ENCODE measurements around the gene EZH1. TPM values are rescaled to one million over a fixed set of nuclear protein-coding genes. Genes with fewer than 3 reads are reported as not detected.
"Not testable (repeated sequence)": the region's sequence is repeated elsewhere in the genome, so short reads cannot be mapped to it uniquely, and the experiment has no call there.

EZH1 gene
- total RNA-seq, 1 experiment from 2014 or later: 22.4 TPM

GRCh38 chr17:42772945-42773289 is 28.1 kb upstream of the EZH1 start (continued):
- no peak for TF ChIP-seq PRDM15 (CRISPR knock-in tag; IDR thresholded peaks at IDR 0.05)
- no peak for TF ChIP-seq ZNF671 (CRISPR knock-in tag; IDR thresholded peaks at IDR 0.05)
- TF ChIP-seq ZNF219 (CRISPR knock-in tag; IDR thresholded peaks at IDR 0.05; ENCODE audit: borderline replicate concordance): no peak
- TF ChIP-seq SMAD3 (CRISPR knock-in tag; IDR thresholded peaks at IDR 0.05; ENCODE audit: borderline replicate concordance): no peak

- H3K27ac Mint-ChIP-seq; DNase-seq (ENCODE audit: low spot score); ATAC-seq; H3K4me1 Mint-ChIP-seq; POLR2A ChIA-PET; H3K9me3 Mint-ChIP-seq; H3K36me3 Mint-ChIP-seq; H3K4me3 Mint-ChIP-seq: not testable (repeated sequence)
- CTCF ChIA-PET: interaction anchor here (0.9 to 1.0 kb wide), 2 partner anchors 9 to 54 kb away, joined by 3 to 4 read pairs; partner anchors contain the start of gene BECN1
- H3K27me3 Mint-ChIP-seq (ENCODE audit: low read depth): peaks cover 13% of the 10 kb centered on the region
Measured at GRCh38 chr17:42769964-42770363, 25.1 kb upstream of the EZH1 start.

- CTCF ChIA-PET; ATAC-seq; H3K9me3 Mint-ChIP-seq; H3K4me3 Mint-ChIP-seq; POLR2A ChIA-PET; DNase-seq (ENCODE audit: low spot score); H3K36me3 Mint-ChIP-seq; H3K4me1 Mint-ChIP-seq; H3K27ac Mint-ChIP-seq: not testable (repeated sequence)
- H3K27me3 Mint-ChIP-seq (ENCODE audit: low read depth): peaks cover 18% of the 10 kb centered on the region
Measured at GRCh38 chr17:42768006-42768405, 23.2 kb upstream of the EZH1 start.

GRCh38 chr17:42767512-42767911 is 22.7 kb upstream of the EZH1 start:
- Mint-ChIP-seq H3K9me3 (no peaks in the 10 kb centered on the region), H3K4me3 (no peak overlapping the region), H3K27ac (no peak overlapping the region), H3K27me3 (ENCODE audit: low read depth) (peaks cover 23% of the 10 kb centered on the region), H3K4me1 (peaks cover 11% of the 10 kb centered on the region), H3K36me3 (no peaks in the 10 kb centered on the region)
- CTCF ChIA-PET: no interaction called here
- POLR2A ChIA-PET: no interaction called here
- TF ChIP-seq KAT7 (CRISPR knock-in tag; IDR thresholded peaks at IDR 0.05; ENCODE audit: borderline replicate concordance) (no peak), AR (CRISPR knock-in tag; IDR thresholded peaks at IDR 0.05) (no peak), NFE2L1 (CRISPR knock-in tag; IDR thresholded peaks at IDR 0.05) (no peak), NR1H2 (CRISPR knock-in tag; IDR thresholded peaks at IDR 0.05) (no peak), NR2C2 (CRISPR knock-in tag; IDR thresholded peaks at IDR 0.05) (no peak), HMGXB4 (CRISPR knock-in tag; IDR thresholded peaks at IDR 0.05) (no peak), TEAD4 (CRISPR knock-in tag; IDR thresholded peaks at IDR 0.05) (no peak), EMX1 (CRISPR knock-in tag; IDR thresholded peaks at IDR 0.05) (no peak), PRRX2 (CRISPR knock-in tag; IDR thresholded peaks at IDR 0.05) (no peak), ZNF423 (CRISPR knock-in tag; IDR thresholded peaks at IDR 0.05) (no peak), NFYB (CRISPR knock-in tag; conservative IDR thresholded peaks at IDR 0.05; ENCODE audit: low read depth) (no peak), MAX (CRISPR knock-in tag; IDR thresholded peaks at IDR 0.05) (no peak), PREB (CRISPR knock-in tag; IDR thresholded peaks at IDR 0.05; ENCODE audit: borderline replicate concordance) (no peak), HMGA2 (CRISPR knock-in tag; IDR thresholded peaks at IDR 0.05) (no peak), ATF6 (CRISPR knock-in tag; IDR thresholded peaks at IDR 0.05) (no peak)
- ATAC-seq (no peak), DNase-seq (ENCODE audit: low spot score) (no peak)

Measured in WTC11 (cell line).